GM08714 (cell line): ENCODE results near the gene TMEFF2.

Experiments used
- H3K4me3 ChIP-seq: fragments of 200-500 bp; sonication (Bioruptor generic); 2 replicates; pipeline ENCODE4 v1.5.1; 2014; ENCODE audit warnings: mild to moderate bottlenecking, low read length, inconsistent platforms
- ZNF274 ChIP-seq: IDR thresholded peaks from 2 replicates; pipeline ENCODE4 v1.6.1; 2012; ENCODE audit warnings: mild to moderate bottlenecking, low read depth, low read length

Gene TMEFF2

DNA sequence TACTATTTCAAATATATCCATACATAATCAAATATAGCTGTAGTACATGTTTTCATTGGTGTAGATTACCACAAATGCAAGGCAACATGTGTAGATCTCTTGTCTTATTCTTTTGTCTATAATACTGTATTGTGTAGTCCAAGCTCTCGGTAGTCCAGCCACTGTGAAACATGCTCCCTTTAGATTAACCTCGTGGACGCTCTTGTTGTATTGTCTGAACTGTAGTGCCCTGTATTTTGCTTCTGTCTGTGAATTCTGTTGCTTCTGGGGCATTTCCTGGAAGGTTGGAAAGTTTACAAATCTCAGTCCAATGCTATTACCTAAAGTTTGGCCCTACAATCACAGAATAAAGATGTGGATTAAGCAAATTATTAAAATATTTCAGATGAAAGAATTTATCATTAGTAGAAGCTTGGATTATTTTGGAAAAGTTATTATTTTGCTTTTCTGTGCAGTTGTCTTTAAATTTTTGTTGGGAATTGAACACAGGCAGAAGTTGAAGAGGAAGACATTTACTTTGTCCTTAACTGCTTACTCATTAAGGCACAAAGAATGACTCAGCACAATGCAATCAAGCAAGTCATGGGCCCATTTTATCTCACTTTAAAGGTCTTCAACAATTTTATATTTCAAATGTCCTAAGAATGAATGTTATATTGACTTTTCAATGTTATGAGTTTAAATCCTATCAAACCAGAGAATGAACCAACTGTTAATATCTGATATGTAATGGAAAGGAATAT, 244.4 kb downstream of the TMEFF2 start:
- no peak overlapping the region for H3K4me3 ChIP-seq
- no peak for TF ChIP-seq ZNF274

DNA sequence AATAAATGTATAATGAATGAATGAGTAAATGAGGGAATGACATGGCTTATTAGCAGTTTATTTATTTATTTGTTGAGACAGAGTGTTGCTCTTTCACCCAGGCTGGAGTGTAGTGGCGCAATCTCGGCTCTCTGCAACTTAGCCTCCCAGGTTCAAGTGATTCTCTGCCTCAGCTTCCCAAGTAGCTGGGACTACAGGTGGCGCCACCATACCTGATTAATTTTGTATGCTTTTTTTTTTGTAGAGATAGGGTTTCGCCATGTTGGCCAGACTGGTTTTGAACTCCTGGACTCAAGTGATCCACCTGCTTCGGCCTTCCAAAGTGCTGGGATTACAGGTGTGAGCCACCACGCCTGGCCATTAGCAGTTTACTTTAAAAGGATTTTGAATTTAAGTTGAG, 247.5 kb downstream of the TMEFF2 start:
- TF ChIP-seq ZNF274, result no peak
- no peak overlapping the region for H3K4me3 ChIP-seq

DNA sequence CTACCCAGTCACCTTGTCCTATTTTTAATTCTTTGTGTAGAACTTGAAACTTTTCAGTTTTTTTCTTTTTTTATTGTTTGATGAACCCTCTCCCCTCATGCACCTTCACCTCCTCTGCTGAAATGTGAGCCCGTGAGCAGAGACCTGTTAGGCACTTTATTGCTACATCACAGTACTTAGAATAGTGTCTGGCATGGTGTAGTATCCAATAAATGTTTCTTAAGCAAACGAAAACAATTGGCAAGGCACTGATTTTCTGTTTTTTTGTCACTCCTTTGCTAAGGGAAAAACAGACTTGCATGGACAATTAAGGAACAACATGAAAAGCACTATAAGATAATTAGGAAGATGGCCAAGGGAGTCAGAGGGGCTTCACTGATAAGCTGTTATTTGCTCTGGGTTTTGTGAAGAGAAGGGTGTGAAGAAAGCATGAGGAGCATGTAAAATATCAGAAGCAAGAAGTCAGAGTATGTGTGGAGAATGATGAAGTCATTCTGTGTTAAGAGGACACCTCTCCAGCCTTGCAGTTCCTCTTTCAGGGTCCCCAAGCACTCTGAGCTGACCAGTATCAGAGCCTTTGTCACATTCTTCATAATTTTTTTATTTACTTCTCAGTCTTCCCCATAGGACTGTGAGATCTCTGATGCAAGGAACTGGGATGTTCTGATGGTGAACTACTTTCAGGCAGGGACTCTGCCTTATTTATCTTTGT, 248.1 kb downstream of the TMEFF2 start:
- no peak overlapping the region for H3K4me3 ChIP-seq
- TF ChIP-seq ZNF274, result no peak

DNA sequence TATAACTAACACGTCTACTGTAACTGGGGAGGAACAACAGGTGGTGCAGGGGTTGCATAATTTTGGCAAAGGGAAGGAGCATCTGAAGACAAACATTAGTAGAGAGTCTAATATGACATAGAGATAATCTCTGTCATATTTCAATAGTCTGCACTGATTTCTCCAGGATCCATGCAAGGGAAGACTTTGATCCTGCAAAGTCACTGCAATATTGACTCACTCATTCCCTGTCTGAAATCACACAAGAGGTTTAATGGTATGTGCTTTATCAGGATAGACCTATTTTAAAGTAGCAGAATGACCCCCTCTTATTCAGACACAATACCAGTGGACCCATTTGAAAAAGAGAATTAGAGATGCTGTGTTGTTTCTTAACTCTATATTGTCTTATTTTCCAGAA, 249.1 kb downstream of the TMEFF2 start:
- H3K4me3 ChIP-seq, result no peak overlapping the region
- no peak for TF ChIP-seq ZNF274

DNA sequence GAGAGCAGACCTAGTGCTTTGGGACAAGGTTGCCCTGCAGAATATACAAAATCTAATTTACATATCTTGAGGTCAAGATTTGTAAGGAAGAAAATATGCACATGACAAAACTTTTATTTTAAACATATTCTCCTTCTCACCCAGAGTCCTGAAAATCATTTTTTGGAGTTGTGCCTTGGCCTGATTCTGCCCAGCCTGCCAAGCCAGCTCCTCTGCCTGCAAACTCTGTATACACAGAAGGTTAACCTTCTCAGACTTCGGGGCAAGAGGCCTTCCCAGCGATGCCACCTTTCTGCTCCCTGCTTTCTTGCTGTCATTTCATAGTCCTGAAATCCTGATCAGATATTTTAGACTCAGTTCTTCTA, 252.0 kb downstream of the TMEFF2 start:
- no peak for TF ChIP-seq ZNF274
- H3K4me3 ChIP-seq, result no peak overlapping the region

DNA sequence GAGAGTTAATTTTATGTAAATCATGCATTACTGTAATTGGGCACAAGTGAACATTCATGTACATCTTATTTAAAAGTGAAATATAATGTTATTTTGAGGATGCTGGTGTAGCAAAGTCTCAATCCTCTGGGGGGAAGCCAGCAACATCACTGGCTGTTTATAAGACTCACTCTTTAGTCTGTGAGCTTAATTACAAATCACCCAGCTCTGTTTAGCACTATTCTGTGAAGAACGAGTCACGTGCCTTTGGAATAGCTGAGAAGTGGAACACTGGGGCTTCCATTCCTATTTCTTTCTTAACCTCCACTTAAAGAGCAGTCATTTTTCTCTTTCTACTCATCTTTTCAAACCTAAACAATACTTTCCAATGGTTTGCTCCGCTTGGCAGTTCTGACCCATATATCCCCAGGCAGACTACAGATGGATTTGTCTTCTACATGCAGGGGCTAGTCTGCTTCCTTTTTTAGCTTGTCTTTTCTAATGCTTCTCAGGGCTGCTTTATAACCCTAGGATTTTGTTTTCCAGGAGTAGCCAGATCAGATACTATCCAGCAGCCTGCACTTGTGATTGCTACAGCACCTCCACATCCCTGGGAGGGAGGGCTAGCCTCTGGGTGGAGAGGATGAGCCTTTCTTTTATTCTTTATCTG, 252.5 kb downstream of the TMEFF2 start:
- no peak overlapping the region for H3K4me3 ChIP-seq
- TF ChIP-seq ZNF274, result no peak

DNA sequence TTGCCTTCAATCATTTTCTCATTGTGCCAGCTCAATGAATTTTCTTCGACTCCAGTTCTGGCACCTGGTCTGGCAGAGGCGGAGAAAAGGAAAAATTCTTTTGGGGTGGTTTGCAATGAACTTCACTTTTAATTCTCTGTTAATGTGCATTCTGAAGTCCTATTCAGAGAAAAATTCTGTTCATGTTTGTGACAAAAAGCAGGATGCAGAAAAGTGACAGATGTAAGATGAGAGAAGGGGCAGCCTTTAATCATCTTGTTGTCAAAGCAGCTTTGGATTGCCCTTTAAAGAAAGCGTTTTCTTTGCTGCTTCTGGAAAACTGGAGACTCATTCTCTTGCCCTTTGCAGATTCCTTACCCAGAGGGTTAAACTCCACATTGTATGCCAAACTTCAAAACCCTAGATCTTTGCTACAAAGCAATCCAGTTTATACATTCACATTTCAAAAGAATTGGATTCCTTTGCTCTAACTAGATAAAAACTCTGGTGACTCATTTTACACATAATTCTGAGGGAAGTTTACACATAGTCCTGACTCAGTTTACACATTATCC, 253.3 kb downstream of the TMEFF2 start:
- no peak overlapping the region for H3K4me3 ChIP-seq
- TF ChIP-seq ZNF274, result no peak

DNA sequence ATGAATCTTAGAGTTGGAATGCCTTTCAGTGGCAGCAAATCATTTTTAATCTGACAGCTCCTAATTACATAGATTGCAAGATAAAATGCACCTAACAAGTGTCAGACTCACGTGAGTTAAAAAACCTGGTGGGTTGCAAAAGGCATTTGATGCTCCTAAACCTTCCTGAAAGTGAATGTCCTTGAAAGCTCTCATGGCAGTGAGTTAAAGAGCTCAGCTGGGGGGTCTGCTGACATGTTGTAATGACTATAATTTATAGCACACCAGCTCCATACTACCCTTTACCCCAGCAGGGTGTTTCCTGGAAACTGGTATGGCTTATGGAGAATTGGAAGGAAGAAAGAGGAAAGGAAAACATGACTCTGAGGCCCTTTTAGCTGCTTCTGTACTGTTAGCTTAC, 256.0 kb downstream of the TMEFF2 start:
- no peak overlapping the region for H3K4me3 ChIP-seq
- no peak for TF ChIP-seq ZNF274

DNA sequence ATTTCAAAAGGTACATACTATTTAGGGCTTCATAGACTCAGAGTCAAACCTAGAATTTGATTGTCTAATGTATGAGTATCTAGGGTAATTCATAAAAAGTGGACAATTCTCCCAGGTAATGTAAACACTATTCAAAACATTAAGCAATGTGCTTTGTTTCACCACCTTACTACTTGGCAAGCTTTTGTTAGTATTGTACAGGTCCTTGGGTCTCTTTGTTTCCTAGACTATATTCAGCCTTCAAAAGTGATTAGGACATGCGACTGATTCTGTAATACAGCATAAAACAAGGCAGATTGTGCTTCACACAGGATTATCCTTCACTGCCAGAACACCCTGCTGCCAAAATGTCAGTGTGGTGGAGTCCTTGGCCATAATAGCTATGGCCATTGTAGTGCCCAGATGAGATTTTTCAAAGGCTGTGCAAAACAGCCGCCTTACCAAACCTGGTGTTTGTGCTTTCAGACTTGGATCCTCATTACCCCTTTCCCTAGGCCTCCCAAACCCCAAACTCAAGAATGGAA, 257.8 kb downstream of the TMEFF2 start:
- TF ChIP-seq ZNF274, result no peak
- no peak overlapping the region for H3K4me3 ChIP-seq

DNA sequence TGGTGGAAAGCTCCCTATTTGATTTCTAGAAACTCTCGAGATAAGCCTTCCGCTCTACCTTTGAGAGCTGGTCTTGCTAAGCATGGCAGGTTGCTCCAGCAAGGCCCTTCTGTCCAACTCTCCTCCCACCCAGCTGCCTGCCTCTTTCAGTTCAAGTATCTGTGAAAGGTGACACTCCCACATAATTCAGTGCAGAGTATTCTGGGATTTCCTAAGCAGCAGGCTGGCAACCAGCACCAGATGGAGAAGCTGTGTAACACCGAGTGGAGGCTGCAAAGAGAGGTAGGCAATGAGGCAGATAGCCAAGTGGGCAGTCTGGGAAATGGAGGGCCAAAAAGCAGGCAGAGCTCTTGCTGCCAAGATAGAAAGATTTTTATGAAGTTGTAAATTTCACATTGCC, 259.5 kb downstream of the TMEFF2 start:
- no peak for TF ChIP-seq ZNF274
- H3K4me3 ChIP-seq, result no peak overlapping the region

DNA sequence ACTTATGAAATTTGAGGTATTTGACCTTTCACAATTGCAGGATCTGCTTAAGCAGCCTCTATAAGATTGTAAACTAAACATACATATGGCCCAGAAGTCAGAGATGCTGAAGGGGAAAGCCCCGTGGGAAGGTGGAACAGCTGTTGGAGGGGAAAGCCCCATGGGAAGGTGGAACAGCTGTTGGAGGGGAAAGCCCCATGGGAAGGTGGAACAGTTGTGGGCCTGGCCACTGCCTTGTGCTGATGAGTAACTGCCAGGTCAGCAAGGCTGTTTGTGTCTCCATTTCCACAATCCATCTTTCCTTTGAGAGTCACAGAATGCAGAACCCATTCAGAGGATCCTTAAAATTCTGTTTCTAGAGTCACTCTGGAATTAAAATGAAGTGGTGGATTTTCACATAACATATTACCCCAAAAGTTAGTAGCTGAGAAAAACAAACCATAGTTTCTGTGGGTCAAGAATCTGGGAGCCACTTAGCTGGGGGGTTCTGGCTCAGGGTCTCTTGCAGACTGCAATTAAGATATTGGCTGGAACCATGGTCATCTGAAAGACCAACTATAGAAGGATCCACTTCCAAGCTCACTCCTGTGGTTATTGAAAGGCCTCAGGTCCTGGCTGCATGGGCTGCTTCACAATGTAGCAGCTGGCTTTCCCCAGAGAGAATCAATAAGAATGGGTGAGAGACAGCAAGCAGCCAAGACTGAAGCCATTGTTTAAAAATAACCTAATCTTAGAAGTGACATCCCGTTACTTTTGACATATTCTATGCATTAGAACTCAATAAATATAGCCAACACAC, 261.2 kb downstream of the TMEFF2 start:
- no peak overlapping the region for H3K4me3 ChIP-seq
- no peak for TF ChIP-seq ZNF274

DNA sequence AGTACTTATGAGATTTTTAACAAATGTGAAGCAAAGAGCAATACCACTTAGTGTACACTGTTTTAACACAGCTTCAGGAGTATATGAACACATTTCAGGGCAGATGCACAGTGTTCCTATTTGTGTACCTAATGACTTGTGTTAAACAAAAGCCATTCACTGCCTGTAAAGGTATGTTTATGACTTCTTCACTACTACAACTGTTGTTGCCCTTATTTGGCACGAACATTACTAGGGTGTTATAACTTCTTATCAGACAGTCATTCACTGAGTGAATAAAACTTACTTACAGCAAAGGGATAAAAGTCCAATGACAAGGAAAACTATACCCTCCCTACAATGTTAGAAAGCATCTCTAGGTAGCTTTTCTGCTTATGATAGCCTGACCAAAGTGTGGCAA, 262.4 kb downstream of the TMEFF2 start:
- no peak for TF ChIP-seq ZNF274
- H3K4me3 ChIP-seq, result no peak overlapping the region

DNA sequence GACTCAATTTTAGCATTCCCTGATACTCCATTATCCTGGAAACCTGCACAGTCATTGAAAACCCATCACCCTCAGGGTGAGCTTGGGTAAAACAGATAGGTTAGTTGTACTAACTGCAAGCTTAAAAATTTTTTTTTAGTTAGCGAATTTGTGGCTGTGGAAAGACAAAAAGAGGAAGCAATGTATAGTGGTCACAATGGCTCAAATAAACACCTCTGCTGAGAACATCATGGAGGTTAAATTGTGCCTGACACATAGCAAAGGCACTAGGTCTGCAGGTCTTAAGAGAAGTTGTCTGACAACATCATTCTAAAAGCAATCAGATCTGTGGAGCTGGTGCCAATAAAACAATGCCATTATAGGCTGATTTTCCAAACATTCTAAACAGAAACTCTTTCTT, 263.4 kb downstream of the TMEFF2 start:
- TF ChIP-seq ZNF274, result no peak
- H3K4me3 ChIP-seq, result no peak overlapping the region

DNA sequence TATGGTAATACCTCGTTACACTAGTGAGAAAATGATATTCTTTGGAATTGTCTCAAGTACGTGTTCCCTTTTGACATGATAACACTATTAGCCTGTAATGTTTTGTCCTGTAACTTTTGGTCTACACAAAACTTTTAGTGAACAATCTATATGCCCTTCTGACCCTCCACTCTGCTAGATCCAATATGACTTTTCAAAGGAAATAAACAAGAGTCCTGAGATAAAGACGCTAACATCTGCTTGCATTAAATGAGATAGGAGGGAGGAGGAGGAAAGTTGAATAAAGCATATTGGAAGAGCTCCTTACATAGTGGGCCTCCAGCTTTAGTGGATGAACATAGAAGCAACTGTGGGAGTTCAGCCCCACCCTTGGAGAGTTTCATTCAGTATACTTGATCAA, 264.5 kb downstream of the TMEFF2 start:
- no peak for TF ChIP-seq ZNF274
- no peak overlapping the region for H3K4me3 ChIP-seq
